HG03442 (cell line): Measurements from ENCODE around the gene KLHL3.
"Not testable (repeated sequence)": the region's sequence is repeated elsewhere in the genome, so short reads cannot be mapped to it uniquely, and the experiment has no call there.

Source experiments
- ATAC-seq: cut with Tn5 transposase; IDR thresholded peaks from one replicate; pipeline ENCODE4 v1.9.1; 2021; ENCODE audit warnings: mild to moderate bottlenecking, moderate library complexity; ENCODE audit not compliant: unreplicated experiment

Gene KLHL3, protein sequence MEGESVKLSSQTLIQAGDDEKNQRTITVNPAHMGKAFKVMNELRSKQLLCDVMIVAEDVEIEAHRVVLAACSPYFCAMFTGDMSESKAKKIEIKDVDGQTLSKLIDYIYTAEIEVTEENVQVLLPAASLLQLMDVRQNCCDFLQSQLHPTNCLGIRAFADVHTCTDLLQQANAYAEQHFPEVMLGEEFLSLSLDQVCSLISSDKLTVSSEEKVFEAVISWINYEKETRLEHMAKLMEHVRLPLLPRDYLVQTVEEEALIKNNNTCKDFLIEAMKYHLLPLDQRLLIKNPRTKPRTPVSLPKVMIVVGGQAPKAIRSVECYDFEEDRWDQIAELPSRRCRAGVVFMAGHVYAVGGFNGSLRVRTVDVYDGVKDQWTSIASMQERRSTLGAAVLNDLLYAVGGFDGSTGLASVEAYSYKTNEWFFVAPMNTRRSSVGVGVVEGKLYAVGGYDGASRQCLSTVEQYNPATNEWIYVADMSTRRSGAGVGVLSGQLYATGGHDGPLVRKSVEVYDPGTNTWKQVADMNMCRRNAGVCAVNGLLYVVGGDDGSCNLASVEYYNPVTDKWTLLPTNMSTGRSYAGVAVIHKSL

GRCh38 chr5:137735555-137736284 is at the start of gene KLHL3:
Gene KLHL3, minus strand, starts transcription at chr5:137736089. Its CDS starts 443 bp downstream, at chr5:137735646.
- peak; percentile 50 for ATAC-seq

- no peak for ATAC-seq
These were observed 47.2 kb upstream of the KLHL3 start for GRCh38 chr5:137782984-137783536.

- no peak for ATAC-seq
These were observed 46.2 kb upstream of the KLHL3 start for GRCh38 chr5:137782055-137782454.

DNA sequence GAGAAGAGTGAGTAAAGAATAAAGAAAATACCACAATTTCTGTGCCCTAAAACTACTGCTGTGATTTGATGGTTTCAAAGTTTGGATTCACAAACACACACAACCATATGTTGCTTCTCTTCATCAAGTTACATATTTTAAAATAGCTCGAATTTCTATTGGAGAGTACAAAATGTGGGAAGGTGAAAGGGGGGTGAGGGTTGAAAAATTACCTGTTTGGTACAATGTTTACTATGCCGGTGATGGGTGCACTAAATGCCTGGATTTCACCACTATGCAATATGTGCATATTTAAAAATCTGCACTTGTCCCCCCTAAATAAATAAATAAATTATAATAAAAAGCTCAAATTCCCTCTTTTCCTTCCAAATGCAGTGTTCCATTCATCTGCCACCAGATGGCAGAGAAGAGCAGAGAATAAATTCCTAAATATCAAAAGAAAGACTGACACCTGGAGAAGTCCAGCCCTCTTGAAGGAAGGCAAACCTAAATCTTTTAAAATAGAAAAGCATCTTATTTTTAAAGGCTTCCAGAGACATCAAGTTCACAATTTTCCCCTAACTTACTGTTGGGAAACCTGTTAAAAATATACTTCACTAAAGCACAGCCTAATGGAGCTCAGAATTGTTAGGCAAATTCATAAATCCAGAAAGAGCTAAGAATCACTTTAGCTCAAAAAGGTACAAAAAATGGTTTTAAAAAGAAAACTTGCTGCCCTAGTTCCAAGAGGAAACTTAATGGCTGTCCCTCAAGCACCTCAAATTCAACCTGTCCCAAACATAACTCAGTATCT is 43.1 kb upstream of the KLHL3 start:
- ATAC-seq = no peak

DNA sequence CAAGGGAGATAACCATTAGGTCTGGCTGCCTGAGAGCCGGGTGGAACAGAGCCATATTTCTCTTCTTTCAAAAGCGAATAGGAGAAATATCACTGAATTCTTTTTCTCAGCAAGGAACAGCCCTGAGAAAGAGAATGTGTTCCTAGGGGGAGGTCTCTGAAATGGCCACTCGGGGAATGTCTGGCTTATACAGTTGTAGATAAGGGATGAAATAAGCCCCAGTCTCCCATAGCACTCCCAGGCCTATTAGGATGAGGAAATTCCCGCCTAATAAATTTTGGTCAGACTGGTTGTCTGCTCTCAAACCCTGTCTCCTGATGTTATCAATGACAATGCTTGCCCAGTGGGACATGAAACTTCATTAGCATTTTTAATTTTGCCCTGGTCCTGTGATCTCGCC is 32.0 kb upstream of the KLHL3 start:
- ATAC-seq = not testable (repeated sequence)

- no peak for ATAC-seq
These were observed 25.7 kb upstream of the KLHL3 start for GRCh38 chr5:137761566-137761965.

- no peak for ATAC-seq
These were observed 25.0 kb upstream of the KLHL3 start for GRCh38 chr5:137760719-137761516.

- no peak for ATAC-seq
These were observed 24.4 kb upstream of the KLHL3 start for GRCh38 chr5:137760294-137760693.

DNA sequence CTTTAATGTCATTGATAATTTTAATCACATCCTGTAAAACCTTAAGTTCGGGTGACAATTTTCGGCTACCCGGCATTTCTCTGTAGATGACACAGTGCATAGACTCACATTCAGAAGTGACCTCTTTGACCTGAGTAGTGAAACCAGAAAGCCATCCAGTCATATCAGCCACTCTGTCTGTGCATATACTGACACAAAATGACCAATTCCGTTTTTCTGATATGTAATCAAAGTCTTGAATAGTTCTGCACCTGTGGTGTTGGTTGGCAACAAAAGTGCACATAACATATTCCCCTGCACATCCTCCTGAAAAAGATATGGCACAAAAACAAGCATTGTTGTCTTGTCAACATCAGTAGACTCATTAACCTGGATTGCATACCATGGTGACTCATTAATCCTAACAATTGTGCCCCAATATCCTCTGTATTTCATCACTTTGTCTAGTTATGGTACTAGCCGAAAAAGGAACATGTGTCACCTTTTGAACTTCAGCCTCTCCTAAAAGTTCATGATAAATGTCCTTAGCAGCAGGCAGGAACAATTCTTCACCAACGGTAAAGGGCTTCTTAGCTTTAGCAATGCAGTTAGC is 22.9 kb upstream of the KLHL3 start:
- peak; percentile 45 for ATAC-seq

- no peak for ATAC-seq
These were observed 22.2 kb upstream of the KLHL3 start for GRCh38 chr5:137758121-137758520.

GRCh38 chr5:137757634-137758033 is 21.7 kb upstream of the KLHL3 start:
- ATAC-seq = no peak

GRCh38 chr5:137754961-137755762 is 19.3 kb upstream of the KLHL3 start:
- ATAC-seq = peak; percentile 11

GRCh38 chr5:137754188-137754960 is 18.5 kb upstream of the KLHL3 start, which contains the start of gene HNRNPA0:
Gene HNRNPA0, minus strand, starts transcription at chr5:137754363. Its CDS starts 297 bp downstream, at chr5:137754066.
- peak; percentile 71 for ATAC-seq

DNA sequence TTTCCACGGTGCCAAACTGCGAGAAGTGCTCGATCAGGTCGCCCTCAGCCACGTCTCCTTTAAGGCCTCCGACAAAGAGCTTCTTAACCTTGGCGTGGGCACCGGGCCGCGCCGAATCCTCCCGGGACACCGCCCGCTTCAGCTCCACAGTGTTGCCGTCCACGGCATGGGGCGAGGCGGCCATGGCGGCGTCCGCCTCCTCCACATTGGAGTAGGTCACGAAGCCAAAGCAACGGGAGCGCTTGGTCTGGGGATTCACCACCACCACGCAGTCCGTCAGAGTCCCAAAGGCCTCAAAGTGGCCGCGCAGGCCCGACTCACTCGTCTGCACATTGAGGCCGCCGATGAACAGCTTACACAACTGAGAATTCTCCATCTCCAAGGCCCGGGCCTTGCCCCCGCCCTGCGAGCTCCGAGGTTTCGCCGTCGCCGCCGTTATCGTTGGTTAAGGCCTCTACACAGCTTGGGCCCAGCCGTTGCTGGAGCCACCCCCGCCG is 17.9 kb upstream of the KLHL3 start:
- peak; percentile 8 for ATAC-seq

DNA sequence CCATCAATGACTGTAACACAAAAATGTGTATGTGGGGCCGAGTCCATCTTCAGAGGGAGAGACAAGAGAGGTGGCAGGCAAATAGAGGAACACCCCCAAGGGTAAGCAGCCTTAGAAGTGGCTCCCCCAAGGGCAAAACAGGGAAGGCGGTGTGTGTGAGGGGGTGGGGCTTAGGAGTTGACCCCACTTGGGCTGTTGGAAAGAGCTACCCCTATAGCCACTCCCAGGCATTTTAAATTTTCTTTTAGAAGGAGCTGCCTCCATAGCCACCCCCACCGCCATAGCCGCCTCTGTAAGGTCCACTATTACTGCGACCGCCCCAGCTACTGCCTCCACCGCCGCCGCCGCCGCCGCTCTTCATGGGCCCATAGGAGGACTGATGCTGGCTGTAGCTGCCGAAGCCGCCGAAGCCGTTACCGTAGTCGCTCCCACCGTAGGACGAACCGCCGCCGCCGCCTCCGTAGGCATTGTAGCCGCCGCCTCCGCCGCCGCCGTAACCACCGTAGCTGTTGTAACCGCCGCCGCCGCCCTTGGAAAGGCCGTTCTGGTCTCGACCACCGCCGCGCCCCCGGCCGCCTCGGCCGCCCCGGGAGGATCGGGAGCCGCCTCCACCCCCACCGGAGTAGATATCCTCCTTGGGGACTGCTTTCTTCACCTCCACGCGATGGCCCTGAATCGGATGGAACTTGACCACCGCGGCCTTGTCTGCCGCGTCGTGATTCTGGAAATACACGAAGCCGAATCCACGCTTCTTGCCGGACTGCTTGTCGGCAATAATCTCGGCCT is 17.2 kb upstream of the KLHL3 start:
- no peak for ATAC-seq

GRCh38 chr5:137751869-137752491 is 16.1 kb upstream of the KLHL3 start:
- ATAC-seq = no peak
